AG04449 (cell line): ENCODE results near the gene SLC10A4.

Experiments
- CTCF ChIA-PET: fragments of 350-600 bp; formaldehyde crosslinking; extraction: SDS; loops from one replicate; lab custom pipeline; 2021; ENCODE audit warnings: antibody characterized with exemption; lab: Yijun Ruan, JAX
- POLR2A ChIA-PET: fragments of 400-600, 350-600 bp; formaldehyde crosslinking; extraction: SDS; loops from one replicate; lab custom pipeline; 2020; ENCODE audit warnings: antibody characterized with exemption, inconsistent platforms; lab: Yijun Ruan, JAX
- DNase-seq: peaks from one replicate; pipeline ENCODE4 v3.0.0-alpha.2; 2010; ENCODE audit warnings: low read depth, low spot score
- H3K4me3 ChIP-seq: 2 replicates; pipeline ENCODE4 v1.5.1; 2011; ENCODE audit warnings: low read depth, mild to moderate bottlenecking, control low read depth, low read length
- TF ChIP-seq, protein P1 (sequence below): IDR thresholded peaks from one replicate; pipeline ENCODE4 v1.5.1; 2011; ENCODE audit warnings: mild to moderate bottlenecking, moderate library complexity, low read length, control low read depth, inconsistent platforms; ENCODE audit not compliant: insufficient read depth; ENCODE audit errors: missing control alignments

SLC10A4 gene

DNA sequence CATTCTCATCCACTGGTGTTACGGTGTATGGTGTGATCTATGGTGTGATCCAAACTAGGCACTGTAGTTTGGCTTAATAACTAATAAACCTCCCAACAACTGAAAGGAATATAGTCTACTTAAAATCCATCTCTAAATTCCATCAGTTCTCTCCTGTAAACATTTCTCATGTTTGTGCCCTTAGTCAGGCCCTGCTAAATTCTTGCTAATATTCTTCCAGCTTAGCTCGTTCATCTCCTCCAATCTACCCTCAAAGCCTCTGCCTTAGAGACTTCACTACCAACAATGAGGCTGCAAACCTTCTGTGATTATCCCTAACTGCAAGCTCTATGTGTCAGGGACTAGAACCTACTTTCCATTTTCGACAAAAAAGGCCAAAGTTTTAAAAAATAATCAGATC, 35.0 kb downstream of the SLC10A4 start:
- DNase-seq = peak; percentile 3
- ChIA-PET POLR2A (no interaction called here), CTCF (no interaction called here)
- TF ChIP-seq, protein P1, sequence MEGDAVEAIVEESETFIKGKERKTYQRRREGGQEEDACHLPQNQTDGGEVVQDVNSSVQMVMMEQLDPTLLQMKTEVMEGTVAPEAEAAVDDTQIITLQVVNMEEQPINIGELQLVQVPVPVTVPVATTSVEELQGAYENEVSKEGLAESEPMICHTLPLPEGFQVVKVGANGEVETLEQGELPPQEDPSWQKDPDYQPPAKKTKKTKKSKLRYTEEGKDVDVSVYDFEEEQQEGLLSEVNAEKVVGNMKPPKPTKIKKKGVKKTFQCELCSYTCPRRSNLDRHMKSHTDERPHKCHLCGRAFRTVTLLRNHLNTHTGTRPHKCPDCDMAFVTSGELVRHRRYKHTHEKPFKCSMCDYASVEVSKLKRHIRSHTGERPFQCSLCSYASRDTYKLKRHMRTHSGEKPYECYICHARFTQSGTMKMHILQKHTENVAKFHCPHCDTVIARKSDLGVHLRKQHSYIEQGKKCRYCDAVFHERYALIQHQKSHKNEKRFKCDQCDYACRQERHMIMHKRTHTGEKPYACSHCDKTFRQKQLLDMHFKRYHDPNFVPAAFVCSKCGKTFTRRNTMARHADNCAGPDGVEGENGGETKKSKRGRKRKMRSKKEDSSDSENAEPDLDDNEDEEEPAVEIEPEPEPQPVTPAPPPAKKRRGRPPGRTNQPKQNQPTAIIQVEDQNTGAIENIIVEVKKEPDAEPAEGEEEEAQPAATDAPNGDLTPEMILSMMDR = no peak
- no peak overlapping the region for H3K4me3 ChIP-seq

- ChIA-PET CTCF (interaction anchor here (0.9 to 2.0 kb wide), 5 partner anchors 11 to 20 kb away, joined by 3 to 6 read pairs (median 3); no protein-coding TSS in a partner anchor), POLR2A (no interaction called here)
- TF ChIP-seq, protein P1 = no peak
- H3K4me3 ChIP-seq = no peak overlapping the region
- DNase-seq = no peak
Observed at GRCh38 chr4:48526406-48526805, 43.3 kb downstream of the SLC10A4 start.

DNA sequence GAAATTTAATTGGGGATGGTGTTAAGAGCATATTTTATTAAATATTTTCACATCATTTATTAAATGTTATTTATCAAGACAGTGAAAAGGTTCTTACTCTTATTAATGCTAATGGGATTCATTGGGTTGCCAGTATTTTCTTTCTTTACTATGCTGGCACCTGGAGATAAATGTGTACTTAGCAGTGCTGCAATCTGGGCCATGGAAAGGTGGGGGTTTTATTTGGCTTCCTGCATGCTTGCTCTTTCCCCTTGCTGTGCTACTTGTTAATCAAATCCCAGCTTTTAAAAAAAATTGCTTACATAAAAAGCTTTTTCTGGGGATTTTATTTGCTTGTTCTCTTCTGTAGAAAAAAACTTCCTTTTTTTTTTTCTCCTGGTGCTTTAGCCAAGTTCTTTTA, 55.2 kb downstream of the SLC10A4 start:
- DNase-seq = no peak
- H3K4me3 ChIP-seq = no peak overlapping the region
- ChIA-PET POLR2A (no interaction called here), CTCF (interaction anchor here (1.6 to 2.8 kb wide), 2 partner anchors 8 to 12 kb away, joined by 5 to 15 read pairs; no protein-coding TSS in a partner anchor)
- TF ChIP-seq, protein P1 = no peak
